ENCODE results near the gene TENM4. TPM values are rescaled to one million over a fixed set of nuclear protein-coding genes. Genes with fewer than 3 reads are reported as not detected.

TENM4 gene
- total and polyA plus RNA-seq, 2 of the 8 experiments (the other 6 are each of a cell fraction or from before 2014, with no cell fraction given), result 3.5 to 7.2 TPM

DNA sequence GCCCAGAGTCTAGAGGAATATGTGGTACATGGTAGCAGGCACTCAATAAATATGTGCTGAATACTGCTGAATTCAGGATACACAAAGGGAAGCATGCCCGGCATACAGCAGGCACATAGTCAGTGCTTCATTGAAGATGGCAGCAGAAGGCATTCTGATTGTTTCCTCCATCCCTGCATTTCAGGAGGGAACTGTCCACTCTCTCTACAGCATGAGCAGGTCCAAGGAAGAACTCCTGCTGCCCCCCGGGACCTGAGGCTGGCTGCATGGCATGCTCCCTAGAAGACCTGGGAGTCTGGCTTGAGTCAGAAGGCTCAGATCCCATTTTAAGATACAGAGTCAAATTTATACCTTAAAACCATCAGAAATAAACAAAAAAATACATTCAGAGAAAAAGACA is 546.8 kb downstream of the TENM4 start:
- WGBS, 2 experiments (ENCODE audit: extremely low coverage in 1 of 2, insufficient coverage in 1 of 2, insufficient read length in 1 of 2, insufficient replicate concordance in 2 of 2, low coverage in 1 of 2, low lambda C conversion rate in 2 of 2, missing lambda C conversion rate in 1 of 2), result 84% methylated on average over 2 of the region's 2 CpGs; no CpG with 5 or more reads in 1 of the 2 experiments
- no peak overlapping the region for H3K14ac ChIP-seq (ENCODE audit: insufficient read length)
- no peak overlapping the region for H2BK20ac ChIP-seq (ENCODE audit: low read length)
- no peaks in the 10 kb centered on the region for H3K79me1 ChIP-seq (ENCODE audit: low read depth, low read length)
- no peaks in the 10 kb centered on the region for H3K9me3 ChIP-seq (ENCODE audit: insufficient read depth in 2 of 2, low read depth in 1 of 2, low read length in 1 of 2)
- FAIRE-seq (no peak), DNase-seq (ENCODE audit: low read depth in 1 of 2, low spot score in 2 of 2) (no peak)
- no peak overlapping the region; the same call in 1 of the 2 replicates for H2BK12ac ChIP-seq (ENCODE audit: low read depth, low read length)
- no peak overlapping the region for H3K23ac ChIP-seq (ENCODE audit: insufficient read length)
- H2AFZ ChIP-seq (ENCODE audit: low read length), result no peak overlapping the region
- CTCF ChIA-PET (ENCODE audit: partially characterized antibody), result interaction anchor here (0.8 to 1.3 kb wide), 3 partner anchors 11 to 84 kb away, joined by 3 to 6 read pairs (median 3); no protein-coding TSS in a partner anchor
- H2BK120ac ChIP-seq (replicated peaks; ENCODE audit: low read depth, low read length), result no peak overlapping the region
- no peak overlapping the region for H2BK5ac ChIP-seq (ENCODE audit: low read depth, low read length)
- H3K36me3 ChIP-seq (ENCODE audit: control insufficient read depth in 2 of 4, insufficient read depth in 4 of 4, low read length in 3 of 4), result no peaks in the 10 kb centered on the region; a peak in 1 of 8 replicates
- H3K23me2 ChIP-seq (ENCODE audit: low read depth, low read length), result no peaks in the 10 kb centered on the region
- H3K4ac ChIP-seq (replicated peaks; ENCODE audit: insufficient read length, low read depth, low read length), result no peak overlapping the region
- no peaks in the 10 kb centered on the region for H4K20me1 ChIP-seq (replicated peaks in 1 of 2; ENCODE audit: control insufficient read depth in 1 of 2, insufficient read depth in 2 of 2, low read length in 2 of 2)
- no peak overlapping the region for H2AK5ac ChIP-seq (ENCODE audit: low read depth, low read length)
- H4K5ac ChIP-seq (ENCODE audit: insufficient read length, low read depth, low read length), result no peak overlapping the region
- POLR2A ChIA-PET (ENCODE audit: partially characterized antibody), result no interaction called here
- no peaks in the 10 kb centered on the region for H3K4me1 ChIP-seq (replicated peaks in 1 of 4; ENCODE audit: control insufficient read depth in 3 of 4, insufficient read depth in 4 of 4, low read length in 3 of 4)
- H4K91ac ChIP-seq (replicated peaks; ENCODE audit: insufficient read length, low read length), result no peak overlapping the region
- no peak overlapping the region for H4K8ac ChIP-seq (ENCODE audit: extremely low read depth, insufficient read depth, low read length)
- no peak overlapping the region for H3K4me2 ChIP-seq (ENCODE audit: insufficient read depth in 1 of 2, low read depth in 2 of 2, low read length in 2 of 2)
- H3K4me3 ChIP-seq (ENCODE audit: extremely low read depth in 1 of 4, insufficient read depth in 2 of 4, low read depth in 3 of 4, low read length in 4 of 4), result no peak overlapping the region
- no peak overlapping the region for H2BK15ac ChIP-seq (ENCODE audit: low read length)
- no peak overlapping the region for H3K18ac ChIP-seq (ENCODE audit: extremely low read depth, low read length)
- no peaks in the 10 kb centered on the region for H3K79me2 ChIP-seq (ENCODE audit: control insufficient read depth in 1 of 2, insufficient read depth in 2 of 2, low read length in 2 of 2)
- no peak overlapping the region for H3K27ac ChIP-seq (ENCODE audit: low read depth, low read length)
- H3K9ac ChIP-seq (replicated peaks in 1 of 4; ENCODE audit: extremely low read depth in 1 of 4, low read depth in 3 of 4, low read length in 3 of 4), result no peak overlapping the region
- H3K27me3 ChIP-seq (replicated peaks in 1 of 4; ENCODE audit: control insufficient read depth in 3 of 4, extremely low read depth in 1 of 4, insufficient read depth in 3 of 4, low read length in 3 of 4), result no peaks in the 10 kb centered on the region
- H3K56ac ChIP-seq (replicated peaks; ENCODE audit: insufficient read length, low read depth, low read length), result no peak overlapping the region
- TF ChIP-seq, protein P1, sequence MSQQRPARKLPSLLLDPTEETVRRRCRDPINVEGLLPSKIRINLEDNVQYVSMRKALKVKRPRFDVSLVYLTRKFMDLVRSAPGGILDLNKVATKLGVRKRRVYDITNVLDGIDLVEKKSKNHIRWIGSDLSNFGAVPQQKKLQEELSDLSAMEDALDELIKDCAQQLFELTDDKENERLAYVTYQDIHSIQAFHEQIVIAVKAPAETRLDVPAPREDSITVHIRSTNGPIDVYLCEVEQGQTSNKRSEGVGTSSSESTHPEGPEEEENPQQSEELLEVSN (IDR thresholded peaks at IDR 0.05), result no peak
- TF ChIP-seq GABPA (IDR thresholded peaks at IDR 0.05; ENCODE audit: borderline replicate concordance, insufficient read depth, low read length) (no peak), TAF1 (IDR thresholded peaks at IDR 0.05; ENCODE audit: low read depth, low read length) (no peak), CBX5 (IDR thresholded peaks at IDR 0.05; ENCODE audit: low read depth, low read length) (no peak), RAD21 (IDR thresholded peaks at IDR 0.05 in 1 of 2, conservative IDR thresholded peaks at IDR 0.05 in 1 of 2; ENCODE audit: low read depth in 2 of 2, low read length in 2 of 2) (no peak), SAP30 (IDR thresholded peaks at IDR 0.05; ENCODE audit: insufficient read depth, insufficient replicate concordance, low read length) (no peak), SIN3A (conservative IDR thresholded peaks at IDR 0.05 in 1 of 2, IDR thresholded peaks at IDR 0.05 in 1 of 2; ENCODE audit: low read depth in 1 of 2, low read length in 2 of 2) (no peak), KDM5A (IDR thresholded peaks at IDR 0.05; ENCODE audit: low read length) (no peak), SP1 (IDR thresholded peaks at IDR 0.05; ENCODE audit: low read depth, low read length) (no peak), CTBP2 (IDR thresholded peaks at IDR 0.05; ENCODE audit: borderline replicate concordance, insufficient read depth, insufficient read length, low read length) (no peak), HDAC6 (IDR thresholded peaks at IDR 0.05; ENCODE audit: low read depth, low read length) (no peak), CHD1 (IDR thresholded peaks at IDR 0.05; ENCODE audit: low read depth, low read length) (no peak)
- TF ChIP-seq, protein P2, sequence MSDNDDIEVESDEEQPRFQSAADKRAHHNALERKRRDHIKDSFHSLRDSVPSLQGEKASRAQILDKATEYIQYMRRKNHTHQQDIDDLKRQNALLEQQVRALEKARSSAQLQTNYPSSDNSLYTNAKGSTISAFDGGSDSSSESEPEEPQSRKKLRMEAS (IDR thresholded peaks at IDR 0.05), result no peak
